Neural cell (in vitro differentiated cells): ENCODE measurements around the gene DCLK1. TPM values are rescaled to one million over a fixed set of nuclear protein-coding genes. Genes with fewer than 3 reads are reported as not detected.

ENCODE experiments used
- H2AFZ ChIP-seq: fragments of 200-600, 300-800 bp; sonication (generic), shearing (Covaris generic); 2 replicates; pipeline ENCODE4 v1.6.0; 2014; ENCODE audit warnings: low read depth, mild to moderate bottlenecking, antibody characterized with exemption, low read length, moderate library complexity
- H3F3A ChIP-seq: fragments of 200-600 bp; shearing (Covaris generic); 2 replicates; pipeline ENCODE4 v1.6.1; 2016; ENCODE audit warnings: mild to moderate bottlenecking, moderate library complexity, mixed read lengths, antibody characterized with exemption, low read length; ENCODE audit not compliant: insufficient read depth, poor library complexity, severe bottlenecking
- H3K27ac ChIP-seq: fragments of 200-600, 300-800 bp; sonication (generic), shearing (Covaris generic); 2 replicates; pipeline ENCODE4 v1.5.1; 2014; ENCODE audit warnings: mild to moderate bottlenecking, low read length, moderate library complexity
- H3K27me3 ChIP-seq: fragments of 300-800, 200-600 bp; sonication (generic), shearing (Covaris generic); 2 replicates; pipeline ENCODE4 v1.6.0; 2014; ENCODE audit warnings: mild to moderate bottlenecking, low read depth, low read length, moderate library complexity; ENCODE audit not compliant: insufficient read depth
- H3K36me3 ChIP-seq: fragments of 300-800, 200-600 bp; sonication (generic), shearing (Covaris generic); 2 replicates; pipeline ENCODE4 v1.5.1; 2014; ENCODE audit warnings: mild to moderate bottlenecking, antibody characterized with exemption, low read length, moderate library complexity; ENCODE audit not compliant: insufficient read depth
- H3K4me2 ChIP-seq: fragments of 300-800, 200-600 bp; sonication (generic), shearing (Covaris generic); 2 replicates; pipeline ENCODE4 v1.6.0; 2014; ENCODE audit warnings: mild to moderate bottlenecking, low read length
- H3K4me3 ChIP-seq: fragments of 300-800, 200-600 bp; sonication (generic), shearing (Covaris generic); 2 replicates; pipeline ENCODE4 v1.5.1; 2014; ENCODE audit warnings: mild to moderate bottlenecking, low read length, moderate library complexity
- H3K79me2 ChIP-seq: fragments of 200-600 bp; shearing (Covaris generic); replicated peaks from 2 replicates; pipeline ENCODE4 v1.6.0; 2014; ENCODE audit warnings: mild to moderate bottlenecking, low read length, moderate library complexity; ENCODE audit not compliant: insufficient read depth
- H3K9ac ChIP-seq: fragments of 300-800, 200-600 bp; sonication (generic), shearing (Covaris generic); 2 replicates; pipeline ENCODE4 v1.6.1; 2016; ENCODE audit warnings: mild to moderate bottlenecking, low read length, mixed read lengths
- H3K9me2 ChIP-seq: fragments of 200-600 bp; shearing (Covaris generic); 2 replicates; pipeline ENCODE4 v1.6.1; 2016; ENCODE audit warnings: mild to moderate bottlenecking, low read length, mixed read lengths; ENCODE audit not compliant: insufficient read depth
- H3K9me3 ChIP-seq: fragments of 200-600, 300-800 bp; sonication (generic), shearing (Covaris generic); 2 replicates; pipeline ENCODE4 v1.6.1; 2016; ENCODE audit warnings: mild to moderate bottlenecking, mixed run types, low read length, moderate library complexity, mixed read lengths
- H4K20me1 ChIP-seq: fragments of 200-600 bp; shearing (Covaris generic); 2 replicates; pipeline ENCODE4 v1.6.1; 2016; ENCODE audit warnings: mild to moderate bottlenecking, mixed run types; ENCODE audit not compliant: insufficient read depth
- CTCF ChIP-seq: fragments of 450-650 bp; IDR thresholded peaks from 2 replicates; pipeline ENCODE4 v1.5.1; 2014; ENCODE audit warnings: antibody characterized with exemption, mild to moderate bottlenecking, moderate library complexity; ENCODE audit not compliant: poor library complexity, severe bottlenecking
- EP300 ChIP-seq: fragments of 450-650 bp; conservative IDR thresholded peaks from 2 replicates; pipeline ENCODE4 v1.6.1; 2014; ENCODE audit warnings: antibody characterized with exemption, mild to moderate bottlenecking, moderate library complexity; ENCODE audit not compliant: poor library complexity, severe bottlenecking
- EZH2 ChIP-seq: fragments of 200-600, 300-800 bp; shearing (Covaris generic), sonication (generic); IDR thresholded peaks from 2 replicates; pipeline ENCODE4 v1.6.1; 2014; ENCODE audit warnings: antibody characterized with exemption, low read length, borderline replicate concordance, mild to moderate bottlenecking; ENCODE audit not compliant: insufficient read depth, poor library complexity, severe bottlenecking
- MXI1 ChIP-seq: fragments of 450-650 bp; conservative IDR thresholded peaks from 2 replicates; pipeline ENCODE4 v1.6.1; 2014; ENCODE audit warnings: antibody characterized with exemption, mild to moderate bottlenecking; ENCODE audit not compliant: poor library complexity, severe bottlenecking
- POLR2AphosphoS5 ChIP-seq: IDR thresholded peaks from 2 replicates; pipeline ENCODE4 v1.6.1; 2012
- RAD21 ChIP-seq: fragments of 450-650 bp; conservative IDR thresholded peaks from 2 replicates; pipeline ENCODE4 v1.6.1; 2014; ENCODE audit warnings: antibody characterized with exemption, mild to moderate bottlenecking, moderate library complexity
- REST ChIP-seq: IDR thresholded peaks from 2 replicates; pipeline ENCODE4 v1.6.1; 2012; ENCODE audit warnings: borderline replicate concordance
- SMC3 ChIP-seq: fragments of 450-650 bp; conservative IDR thresholded peaks from 2 replicates; pipeline ENCODE4 v1.6.1; 2014; ENCODE audit warnings: antibody characterized with exemption, mild to moderate bottlenecking, moderate library complexity; ENCODE audit not compliant: poor library complexity
- TAF1 ChIP-seq: IDR thresholded peaks from 2 replicates; pipeline ENCODE4 v1.6.1; 2012; ENCODE audit warnings: low read depth
- polyA plus RNA-seq: library from polyadenylated mRNA; depleted of rRNA; stranded (reverse); fragments of >200 nt; gene quantifications from 2 replicates; pipeline ENCODE4 v1.2.3, GENCODE V29; 2014

The DCLK1 gene
- polyA plus RNA-seq, 1 donor from 2014 or later, result 124 TPM

GRCh38 chr13:35810321-35810720 lies 320.9 kb downstream of the DCLK1 start:
- Histone ChIP-seq H3K9me2 (no peaks in the 10 kb centered on the region), H4K20me1 (no peaks in the 10 kb centered on the region), H3K27me3 (no peaks in the 10 kb centered on the region), H3K9me3 (no peaks in the 10 kb centered on the region), H3F3A (no peaks in the 10 kb centered on the region), H3K4me3 (no peak overlapping the region), H3K9ac (no peak overlapping the region), H3K27ac (no peak overlapping the region), H3K79me2 (no peaks in the 10 kb centered on the region), H3K4me2 (no peak overlapping the region), H3K36me3 (peaks cover 26% of the 10 kb centered on the region), H2AFZ (no peak overlapping the region)
- TF ChIP-seq RAD21, result no peak
- no peak for TF ChIP-seq CTCF
- no peak for TF ChIP-seq EZH2
- no peak for TF ChIP-seq TAF1
- no peak for TF ChIP-seq EP300
- TF ChIP-seq MXI1, result no peak
- TF ChIP-seq SMC3, result no peak
- no peak for TF ChIP-seq REST
- TF ChIP-seq POLR2AphosphoS5, result no peak

GRCh38 chr13:35808846-35809245 lies 322.3 kb downstream of the DCLK1 start:
- Histone ChIP-seq H3K27me3 (no peaks in the 10 kb centered on the region), H3K4me2 (no peak overlapping the region), H4K20me1 (no peaks in the 10 kb centered on the region), H3K9me2 (no peaks in the 10 kb centered on the region), H3K79me2 (no peaks in the 10 kb centered on the region), H3K27ac (no peak overlapping the region), H3F3A (no peaks in the 10 kb centered on the region), H3K36me3 (peaks cover 26% of the 10 kb centered on the region), H3K9me3 (no peaks in the 10 kb centered on the region), H2AFZ (no peak overlapping the region), H3K9ac (no peak overlapping the region), H3K4me3 (no peak overlapping the region)
- TF ChIP-seq TAF1 (no peak), MXI1 (no peak), EZH2 (no peak), POLR2AphosphoS5 (no peak), REST (no peak), SMC3 (no peak), RAD21 (no peak), CTCF (no peak), EP300 (no peak)
